ENCODE data around the gene CDK16.

The CDK16 gene

GRCh38 chrX:47198687-47199080 is 19.8 kb upstream of the CDK16 start:
- H3K27ac ChIP-seq: no peak overlapping the region
- TF ChIP-seq, protein P1, sequence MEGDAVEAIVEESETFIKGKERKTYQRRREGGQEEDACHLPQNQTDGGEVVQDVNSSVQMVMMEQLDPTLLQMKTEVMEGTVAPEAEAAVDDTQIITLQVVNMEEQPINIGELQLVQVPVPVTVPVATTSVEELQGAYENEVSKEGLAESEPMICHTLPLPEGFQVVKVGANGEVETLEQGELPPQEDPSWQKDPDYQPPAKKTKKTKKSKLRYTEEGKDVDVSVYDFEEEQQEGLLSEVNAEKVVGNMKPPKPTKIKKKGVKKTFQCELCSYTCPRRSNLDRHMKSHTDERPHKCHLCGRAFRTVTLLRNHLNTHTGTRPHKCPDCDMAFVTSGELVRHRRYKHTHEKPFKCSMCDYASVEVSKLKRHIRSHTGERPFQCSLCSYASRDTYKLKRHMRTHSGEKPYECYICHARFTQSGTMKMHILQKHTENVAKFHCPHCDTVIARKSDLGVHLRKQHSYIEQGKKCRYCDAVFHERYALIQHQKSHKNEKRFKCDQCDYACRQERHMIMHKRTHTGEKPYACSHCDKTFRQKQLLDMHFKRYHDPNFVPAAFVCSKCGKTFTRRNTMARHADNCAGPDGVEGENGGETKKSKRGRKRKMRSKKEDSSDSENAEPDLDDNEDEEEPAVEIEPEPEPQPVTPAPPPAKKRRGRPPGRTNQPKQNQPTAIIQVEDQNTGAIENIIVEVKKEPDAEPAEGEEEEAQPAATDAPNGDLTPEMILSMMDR (IDR thresholded peaks at IDR 0.05): no peak
- TF ChIP-seq ZFX (IDR thresholded peaks at IDR 0.05; ENCODE audit: borderline replicate concordance): no peak

GRCh38 chrX:47199286-47199685 is 19.2 kb upstream of the CDK16 start:
- TF ChIP-seq ZFX (IDR thresholded peaks at IDR 0.05; ENCODE audit: borderline replicate concordance): no peak
- TF ChIP-seq, protein P1 (IDR thresholded peaks at IDR 0.05): no peak
- H3K27ac ChIP-seq: no peak overlapping the region

DNA sequence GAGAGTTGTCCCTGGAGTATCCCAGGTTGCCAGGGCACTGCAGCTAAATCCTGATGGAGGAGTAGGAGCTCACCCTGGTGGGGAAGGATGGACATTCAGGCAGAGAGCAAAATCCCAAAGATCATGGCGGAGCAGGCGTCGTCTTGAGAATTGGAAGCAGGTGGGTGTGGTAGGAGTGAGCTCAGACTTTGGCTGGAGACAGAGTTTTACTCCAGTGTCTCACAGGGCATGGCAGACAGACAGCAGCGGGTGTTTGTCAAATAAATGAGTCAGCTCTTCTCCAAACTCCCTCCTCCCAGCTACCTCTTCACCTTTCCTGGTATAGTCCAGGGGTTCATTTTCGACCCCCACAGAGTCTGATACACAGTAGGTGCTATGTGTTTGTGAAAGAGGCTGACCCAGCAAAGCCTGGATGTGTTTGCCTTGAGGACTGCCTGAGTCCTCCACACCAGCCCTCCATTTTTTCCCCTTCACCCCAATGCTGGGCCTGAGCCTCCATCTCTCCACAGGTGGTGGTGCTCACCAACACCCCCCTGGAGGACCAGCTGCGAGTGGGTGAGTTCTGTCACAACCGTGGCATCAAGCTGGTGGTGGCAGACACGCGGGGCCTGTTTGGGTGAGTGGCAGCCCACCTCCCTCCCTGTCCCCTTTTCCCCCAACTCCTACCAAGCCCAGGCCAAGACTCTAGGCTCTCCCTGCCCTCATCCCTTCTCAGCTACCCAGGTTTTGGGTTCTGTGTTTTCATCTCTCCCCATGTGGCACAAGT is 17.9 kb upstream of the CDK16 start:
- TF ChIP-seq ZFX (IDR thresholded peaks at IDR 0.05; ENCODE audit: borderline replicate concordance): no peak
- TF ChIP-seq, protein P1 (IDR thresholded peaks at IDR 0.05): no peak

GRCh38 chrX:47201345-47201944 is 17.0 kb upstream of the CDK16 start:
- H3K27ac ChIP-seq: no peak overlapping the region
- TF ChIP-seq, protein P1 (IDR thresholded peaks at IDR 0.05): no peak
- TF ChIP-seq ZFX (IDR thresholded peaks at IDR 0.05; ENCODE audit: borderline replicate concordance): no peak

More for the DNA sequence above, 17.9 kb upstream of the CDK16 start:
- no peak overlapping the region for H3K27ac ChIP-seq

DNA sequence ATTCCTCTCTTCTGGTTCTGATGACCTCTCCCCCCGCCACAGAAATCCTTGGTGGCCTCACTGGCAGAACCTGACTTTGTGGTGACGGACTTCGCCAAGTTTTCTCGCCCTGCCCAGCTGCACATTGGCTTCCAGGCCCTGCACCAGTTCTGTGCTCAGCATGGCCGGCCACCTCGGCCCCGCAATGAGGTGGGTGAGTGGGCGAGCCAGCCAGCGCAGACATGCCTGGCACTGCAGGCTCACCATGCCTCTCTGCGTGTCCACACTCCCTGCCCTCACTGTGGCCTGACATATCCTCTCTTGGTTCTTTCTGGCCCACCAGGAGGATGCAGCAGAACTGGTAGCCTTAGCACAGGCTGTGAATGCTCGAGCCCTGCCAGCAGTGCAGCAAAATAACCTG is 16.2 kb upstream of the CDK16 start:
- H3K27ac ChIP-seq: no peak overlapping the region
- TF ChIP-seq, protein P1 (IDR thresholded peaks at IDR 0.05): no peak
- no peak for TF ChIP-seq ZFX (IDR thresholded peaks at IDR 0.05; ENCODE audit: borderline replicate concordance)

DNA sequence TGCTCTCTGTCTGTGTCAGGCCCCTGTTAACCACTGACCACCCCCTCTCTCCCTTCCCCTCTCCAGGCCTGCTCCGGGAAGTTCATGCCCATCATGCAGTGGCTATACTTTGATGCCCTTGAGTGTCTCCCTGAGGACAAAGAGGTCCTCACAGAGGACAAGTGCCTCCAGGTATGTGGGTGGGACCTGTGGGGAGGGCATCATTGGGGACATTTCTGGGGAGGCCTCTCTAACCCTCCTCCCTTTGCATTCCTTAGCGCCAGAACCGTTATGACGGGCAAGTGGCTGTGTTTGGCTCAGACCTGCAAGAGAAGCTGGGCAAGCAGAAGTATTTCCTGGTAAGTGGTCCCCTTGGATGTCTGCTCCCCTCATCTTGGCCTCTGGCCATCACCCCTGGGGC is 15.6 kb upstream of the CDK16 start:
- H3K27ac ChIP-seq: no peak overlapping the region
- no peak for TF ChIP-seq ZFX (IDR thresholded peaks at IDR 0.05; ENCODE audit: borderline replicate concordance)
- TF ChIP-seq, protein P1 (IDR thresholded peaks at IDR 0.05): no peak

DNA sequence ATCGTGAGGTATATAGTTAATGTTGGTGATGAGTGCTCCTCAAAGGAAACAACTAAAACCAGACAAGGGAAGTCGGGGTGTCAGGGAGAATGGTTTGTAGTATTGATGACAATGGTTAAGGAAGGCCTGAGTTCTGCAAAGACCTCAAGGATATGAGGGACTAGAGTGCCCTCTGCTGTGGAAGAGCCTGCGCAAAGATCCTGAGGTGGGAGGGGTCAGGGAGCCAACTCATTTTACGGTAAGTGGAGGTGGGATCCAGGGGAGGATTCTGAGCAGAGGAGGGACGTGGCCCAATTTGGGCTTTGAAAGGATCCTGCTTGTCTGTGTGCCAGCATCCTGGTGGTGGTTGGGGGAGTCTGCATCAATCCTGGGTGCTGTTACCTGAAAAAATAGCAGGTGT is 13.5 kb upstream of the CDK16 start:
- TF ChIP-seq, protein P1 (IDR thresholded peaks at IDR 0.05): no peak
- TF ChIP-seq ZFX (IDR thresholded peaks at IDR 0.05; ENCODE audit: borderline replicate concordance): no peak
- no peak overlapping the region for H3K27ac ChIP-seq
